HG03342 (cell line): Measurements from ENCODE around the gene CTNNA3.
"Not testable (repeated sequence)": the region's sequence is repeated elsewhere in the genome, so short reads cannot be mapped to it uniquely, and the experiment has no call there.

Source experiments
- ATAC-seq: cut with Tn5 transposase; IDR thresholded peaks from one replicate; pipeline ENCODE4 v1.9.1; 2021; ENCODE audit warnings: mild to moderate bottlenecking, moderate library complexity; ENCODE audit not compliant: unreplicated experiment

The CTNNA3 gene

DNA sequence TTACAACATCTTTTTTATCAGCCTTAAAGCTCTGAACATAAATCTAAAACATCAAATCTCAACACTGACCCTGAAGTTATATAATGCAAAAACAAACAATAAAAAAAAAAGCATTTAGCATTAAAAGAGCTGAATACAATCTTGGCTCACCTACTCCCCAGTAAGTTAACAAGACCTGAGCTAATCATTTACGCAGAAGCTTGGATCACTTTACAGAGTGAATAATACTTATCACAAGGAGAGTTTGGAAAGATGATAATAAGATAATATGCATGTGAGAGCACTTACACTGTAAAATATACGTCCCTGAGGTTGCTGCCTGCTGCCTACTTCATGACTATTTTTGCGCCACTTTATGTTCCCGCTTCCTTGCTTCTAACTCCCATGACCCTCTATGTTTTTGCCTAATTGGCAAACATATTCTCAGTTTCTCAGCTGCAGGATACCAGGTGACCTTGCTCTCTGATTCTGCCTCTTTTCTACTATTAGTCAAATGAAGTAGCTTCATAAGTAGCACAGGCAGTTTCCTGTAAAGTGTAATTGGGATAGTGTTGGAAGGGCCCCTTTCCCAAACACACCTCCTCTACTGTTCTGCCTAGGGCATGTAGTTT is 436.6 kb downstream of the CTNNA3 start:
- no peak for ATAC-seq

DNA sequence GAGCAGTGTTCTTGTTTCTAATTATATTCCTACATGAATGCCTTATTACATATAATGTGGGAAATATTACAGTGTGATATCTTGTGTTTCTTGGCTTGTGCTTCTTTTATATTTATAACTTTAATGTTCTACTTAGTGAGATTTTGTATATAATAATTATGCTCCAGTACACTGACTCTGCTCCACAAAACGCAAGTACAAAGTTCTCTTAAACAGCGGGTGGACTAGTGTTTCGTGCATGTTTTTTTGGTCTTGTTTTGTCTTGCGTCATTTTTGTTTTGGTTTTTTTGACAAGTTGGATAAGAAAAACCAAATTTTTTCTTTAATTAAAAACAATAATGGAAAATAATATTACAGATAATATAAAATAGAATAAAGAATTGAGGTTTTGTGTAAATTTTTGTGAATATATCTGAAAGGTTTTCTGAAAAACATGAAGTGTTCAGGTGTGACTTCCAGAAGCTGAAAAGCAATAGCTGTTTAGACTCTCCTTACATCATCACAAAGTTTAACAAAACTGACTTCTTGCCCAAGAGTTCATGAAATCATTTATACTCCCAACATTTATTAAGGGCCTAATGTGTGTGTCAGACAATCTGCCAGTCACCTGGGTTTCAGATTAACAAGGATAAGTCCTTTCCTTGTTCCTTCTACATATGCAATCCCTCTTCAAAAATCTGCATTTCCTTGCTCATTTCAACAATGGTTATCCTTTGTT is 438.4 kb downstream of the CTNNA3 start:
- no peak for ATAC-seq

DNA sequence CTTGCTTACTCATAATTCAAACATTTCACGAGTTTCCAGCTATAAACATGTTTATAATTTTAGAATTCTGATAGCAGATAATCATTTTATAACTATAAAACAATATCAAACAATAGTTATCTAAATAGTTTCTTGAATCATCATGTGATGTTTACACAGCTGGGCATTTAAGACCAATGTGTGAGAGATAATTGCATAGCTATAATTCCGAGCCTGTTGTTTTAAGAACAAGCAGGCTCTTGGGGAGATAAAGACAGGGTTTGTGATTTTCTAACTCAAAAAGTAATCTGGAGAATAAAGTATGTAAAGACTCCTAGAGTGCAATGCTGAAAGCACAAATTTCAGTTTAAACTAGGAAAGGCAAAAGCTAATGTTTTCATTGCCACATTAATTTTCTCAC is 439.0 kb downstream of the CTNNA3 start:
- no peak for ATAC-seq

DNA sequence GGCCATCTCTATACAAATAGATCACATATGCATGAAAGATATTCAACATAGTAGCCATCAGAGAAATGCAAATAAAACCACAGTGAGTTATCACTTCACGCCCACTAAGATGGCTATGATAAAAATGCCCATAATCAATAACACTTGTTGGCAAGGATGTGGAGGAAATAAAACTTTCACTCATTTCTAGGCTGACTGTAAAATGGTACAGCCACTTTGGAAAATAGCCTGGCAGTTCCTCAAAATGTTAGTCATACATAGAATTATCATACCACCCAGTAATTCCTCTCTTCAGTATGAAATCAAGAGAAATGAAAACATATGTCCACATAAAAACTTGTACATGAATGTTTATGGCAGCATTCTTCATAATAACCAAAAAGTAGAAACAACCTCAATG is 445.3 kb downstream of the CTNNA3 start:
- ATAC-seq: no peak

DNA sequence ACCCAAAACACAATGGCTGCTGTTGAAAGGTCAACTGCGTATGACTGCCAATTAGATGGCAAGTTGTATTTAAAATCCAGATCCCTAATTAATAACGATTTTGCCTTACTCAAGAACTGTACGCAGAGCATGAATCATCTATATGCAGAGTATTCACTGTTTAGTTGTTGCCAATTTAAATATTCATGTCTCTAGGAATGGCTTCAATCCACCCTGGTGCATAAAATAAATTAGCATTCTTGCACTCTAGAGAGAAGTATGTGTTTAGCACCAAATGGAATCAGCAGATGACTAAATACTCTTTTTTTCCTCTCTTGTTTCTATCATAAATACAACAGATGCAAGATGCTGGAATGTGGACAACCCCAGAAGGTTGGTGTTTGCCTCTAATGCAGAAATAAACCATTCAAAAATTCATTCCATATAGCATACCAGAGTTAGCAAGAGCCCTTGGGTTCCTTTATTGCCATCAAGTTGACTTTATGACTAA is 449.9 kb downstream of the CTNNA3 start:
- no peak for ATAC-seq

DNA sequence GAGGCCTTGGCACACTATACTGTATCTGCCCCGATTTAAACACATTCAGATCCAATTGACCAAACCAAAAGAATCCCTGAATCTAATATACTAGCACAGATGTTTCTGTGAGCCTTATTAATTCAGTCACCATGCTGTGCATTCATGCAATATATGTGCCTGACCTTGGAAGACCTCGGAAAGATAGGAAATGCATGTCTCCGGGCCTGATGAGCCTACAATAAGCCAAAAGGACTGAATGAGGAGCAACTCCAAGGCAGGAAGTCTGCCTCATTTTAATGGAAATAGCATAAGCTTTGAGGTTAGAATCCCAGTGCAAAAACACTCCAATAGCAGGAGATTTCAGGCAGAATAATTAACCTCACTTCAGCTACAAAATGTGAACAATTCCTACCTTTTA is 453.5 kb downstream of the CTNNA3 start:
- no peak for ATAC-seq

DNA sequence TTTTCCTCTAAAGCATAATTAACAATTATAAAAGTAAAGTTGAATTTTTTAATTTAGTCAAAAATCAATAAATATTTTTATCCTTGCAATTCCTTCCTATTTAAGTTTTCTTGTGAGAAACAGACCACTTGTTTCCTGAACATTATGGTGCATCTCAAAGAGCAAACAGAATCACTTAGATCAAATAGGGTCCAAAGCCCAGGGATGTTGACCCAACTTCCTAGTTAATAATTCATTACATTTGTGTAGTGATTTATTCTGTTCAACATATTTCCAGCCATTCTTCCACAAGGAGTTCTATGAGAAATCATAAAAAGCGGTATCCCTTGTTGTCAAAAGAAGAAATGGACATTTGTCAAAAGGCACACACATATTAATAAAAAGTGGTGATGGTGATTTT is 454.5 kb downstream of the CTNNA3 start:
- no peak for ATAC-seq

DNA sequence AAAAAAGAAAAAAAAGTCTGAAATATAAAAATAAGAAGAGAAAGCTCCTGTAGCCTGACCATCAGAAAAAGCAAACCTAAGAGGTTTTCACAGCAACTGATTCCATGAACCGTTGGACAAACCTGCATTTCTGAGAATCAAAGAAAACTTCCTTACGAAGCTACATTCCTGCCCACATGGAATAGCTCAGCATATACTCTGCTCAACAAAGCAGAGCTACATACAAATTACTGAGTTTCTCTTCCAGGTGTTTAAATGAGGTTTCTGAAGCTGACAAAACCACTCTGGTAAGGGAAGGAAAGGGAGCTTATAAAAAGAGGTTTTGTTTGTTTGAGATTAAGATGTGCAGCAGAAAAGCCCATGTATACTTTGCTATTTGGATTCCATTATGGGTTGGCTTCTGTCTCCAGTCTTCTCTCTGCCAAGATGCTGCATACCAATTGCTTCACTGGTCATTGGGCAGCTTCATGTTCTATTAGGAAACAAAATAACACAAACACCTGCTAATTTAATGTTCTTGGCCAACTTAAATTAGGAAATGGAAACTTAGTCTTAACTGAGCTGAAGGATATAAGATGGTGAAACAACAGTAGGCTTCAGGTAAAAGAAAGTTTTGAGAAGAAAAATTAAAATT is 456.0 kb downstream of the CTNNA3 start:
- ATAC-seq: no peak

DNA sequence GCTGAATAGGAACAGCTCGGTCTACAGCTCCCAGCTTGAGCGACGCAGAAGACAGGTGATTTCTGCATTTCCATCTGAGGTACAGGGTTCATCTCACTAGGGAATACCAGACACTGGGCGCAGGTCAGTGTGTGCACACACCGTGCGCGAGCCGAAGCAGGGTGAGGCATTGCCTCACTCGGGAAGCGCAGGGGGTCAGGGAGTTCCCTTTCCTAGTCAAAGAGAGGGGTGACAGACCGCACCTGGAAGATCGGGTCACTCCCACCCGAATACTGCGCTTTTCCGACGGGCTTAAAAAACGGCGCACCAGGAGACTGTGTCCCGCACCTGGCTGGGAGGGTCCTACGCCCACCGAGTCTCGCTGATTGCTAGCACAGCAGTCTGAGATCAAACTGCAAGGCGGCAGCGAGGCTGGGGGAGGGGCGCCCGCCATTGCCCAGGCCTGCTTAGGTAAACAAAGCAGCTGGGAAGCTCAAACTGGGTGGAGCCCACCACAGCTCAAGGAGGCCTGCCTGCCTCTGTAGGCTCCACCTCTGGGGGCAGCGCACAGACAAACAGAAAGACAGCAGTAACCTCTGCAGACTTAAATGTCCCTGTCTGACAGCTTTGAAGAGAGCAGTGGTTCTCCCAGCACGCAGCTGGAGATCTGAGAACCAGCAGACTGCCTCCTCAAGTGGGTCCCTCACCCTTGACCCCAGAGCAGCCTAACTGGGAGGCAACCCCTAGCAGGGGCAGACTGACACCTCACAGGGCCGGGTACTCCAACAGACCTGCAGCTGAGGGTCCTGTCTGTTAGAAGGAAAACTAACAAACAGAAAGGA is 465.1 kb downstream of the CTNNA3 start:
- not testable (repeated sequence) for ATAC-seq

DNA sequence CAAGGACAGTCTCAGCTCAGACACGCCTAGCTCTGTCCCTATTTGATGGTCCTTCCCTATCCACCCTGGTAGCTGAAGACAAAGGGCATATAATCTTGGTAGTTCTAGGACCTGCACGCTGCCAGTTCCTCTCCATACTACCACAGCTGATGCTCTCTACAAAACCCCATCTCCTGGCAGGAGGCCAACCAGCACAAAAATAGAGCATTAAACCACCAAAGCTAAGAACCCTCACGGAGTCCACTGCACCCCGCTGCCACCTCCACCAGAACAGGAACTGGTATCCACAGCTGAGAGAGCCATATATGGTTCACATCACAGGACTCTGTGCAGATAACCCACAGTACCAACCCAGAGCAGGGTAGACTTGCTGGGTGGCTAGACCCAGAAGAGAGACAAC is 470.8 kb downstream of the CTNNA3 start:
- no peak for ATAC-seq

DNA sequence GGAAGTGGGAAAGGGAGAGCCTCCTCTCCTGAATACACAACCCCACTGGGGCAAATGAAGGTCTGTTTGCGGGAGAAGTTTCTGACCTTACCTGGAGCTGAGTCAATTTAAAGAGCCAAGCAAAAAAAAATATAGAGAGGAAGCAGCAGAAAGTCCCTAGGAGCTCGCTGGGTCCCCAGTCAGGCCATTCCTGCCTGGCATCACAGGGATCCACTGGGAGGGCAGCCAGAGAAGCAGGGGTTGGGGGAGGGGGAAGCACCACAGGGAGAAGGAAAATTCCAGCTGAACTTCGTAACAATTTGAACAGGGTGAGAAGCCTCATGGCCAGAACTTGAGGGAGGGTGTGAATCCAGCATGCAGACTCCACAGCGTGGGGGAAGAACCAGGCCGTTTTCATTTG is 471.4 kb downstream of the CTNNA3 start:
- ATAC-seq: no peak

DNA sequence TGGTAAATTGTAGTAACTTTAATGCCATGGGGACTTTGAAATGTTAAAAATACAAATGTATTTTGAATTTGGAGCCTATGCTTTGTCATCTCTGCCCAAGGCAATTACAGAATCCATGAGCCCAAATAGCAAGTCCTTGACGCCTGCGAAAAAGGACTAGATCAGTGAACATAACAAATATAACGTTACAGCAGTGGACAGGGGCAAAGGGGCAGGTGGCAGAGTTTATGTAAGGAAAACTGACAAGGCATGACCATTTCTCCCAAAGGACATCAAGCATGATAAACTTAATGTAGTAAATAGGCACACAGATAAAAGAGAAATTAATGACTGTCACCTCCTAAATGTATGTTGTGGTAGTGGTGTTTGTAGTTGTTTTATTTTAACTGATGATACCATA is 473.1 kb downstream of the CTNNA3 start:
- no peak for ATAC-seq

DNA sequence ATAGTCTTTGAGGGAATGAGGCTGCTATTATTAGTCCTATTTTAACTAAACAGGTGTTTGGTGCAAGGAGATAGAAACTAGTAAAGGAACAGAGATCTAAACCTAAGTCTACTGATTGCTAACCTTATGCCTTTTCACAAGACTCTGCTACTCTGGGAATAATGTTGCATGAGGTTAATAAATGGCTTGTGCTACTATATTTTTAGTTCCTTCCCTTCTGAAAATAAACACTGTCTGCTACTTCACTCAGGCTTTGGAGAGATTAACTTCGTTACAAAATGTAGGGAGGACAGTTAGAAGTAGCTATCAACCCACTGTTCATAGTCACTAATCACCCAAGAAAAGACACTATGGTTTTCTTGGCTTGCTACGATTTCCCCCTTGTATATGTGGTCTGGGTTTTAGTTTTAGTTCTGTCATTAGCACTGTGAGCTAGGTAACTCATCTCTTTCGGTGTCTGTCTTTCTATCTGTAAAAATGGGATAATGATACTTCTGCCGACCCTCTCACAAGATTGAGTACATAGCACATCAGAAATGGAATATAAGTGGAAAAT is 474.0 kb downstream of the CTNNA3 start:
- ATAC-seq: no peak

DNA sequence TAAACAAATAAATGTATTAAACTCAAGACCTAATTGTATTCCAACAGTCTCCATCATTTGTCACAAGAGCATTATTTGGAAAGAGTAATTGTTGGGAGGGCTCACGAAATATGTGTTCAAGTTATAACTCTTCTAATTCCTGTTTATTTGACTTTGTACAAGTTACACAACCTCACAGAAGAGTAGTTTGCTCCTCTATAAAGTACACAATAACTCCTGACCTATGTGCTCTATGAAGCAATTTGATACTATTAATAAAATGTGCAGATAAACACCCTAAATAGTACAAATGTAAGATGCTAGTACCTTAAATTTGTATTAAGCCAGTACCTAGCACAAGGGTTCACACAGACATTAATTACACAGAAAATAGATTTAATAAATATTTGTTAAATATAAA is 484.3 kb downstream of the CTNNA3 start:
- no peak for ATAC-seq

DNA sequence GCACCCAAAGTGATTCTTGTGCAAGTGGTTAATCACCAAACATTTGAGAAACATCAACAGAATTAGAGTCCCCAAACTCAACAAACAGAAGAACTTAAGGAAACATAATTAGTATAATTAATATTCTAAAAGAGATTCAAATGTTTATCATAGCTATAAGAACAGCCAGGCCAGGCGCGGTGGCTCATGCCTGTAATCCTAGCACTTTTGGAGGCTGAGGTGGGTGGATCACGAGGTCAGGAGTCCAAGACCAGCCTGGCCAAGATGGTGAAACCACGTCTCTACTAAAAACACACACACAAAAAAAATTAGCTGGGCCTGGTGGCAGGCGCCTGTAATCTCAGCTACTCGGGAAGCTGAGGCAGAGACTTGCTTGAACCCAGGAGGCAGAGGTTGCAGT is 488.1 kb downstream of the CTNNA3 start:
- ATAC-seq: not testable (repeated sequence)

DNA sequence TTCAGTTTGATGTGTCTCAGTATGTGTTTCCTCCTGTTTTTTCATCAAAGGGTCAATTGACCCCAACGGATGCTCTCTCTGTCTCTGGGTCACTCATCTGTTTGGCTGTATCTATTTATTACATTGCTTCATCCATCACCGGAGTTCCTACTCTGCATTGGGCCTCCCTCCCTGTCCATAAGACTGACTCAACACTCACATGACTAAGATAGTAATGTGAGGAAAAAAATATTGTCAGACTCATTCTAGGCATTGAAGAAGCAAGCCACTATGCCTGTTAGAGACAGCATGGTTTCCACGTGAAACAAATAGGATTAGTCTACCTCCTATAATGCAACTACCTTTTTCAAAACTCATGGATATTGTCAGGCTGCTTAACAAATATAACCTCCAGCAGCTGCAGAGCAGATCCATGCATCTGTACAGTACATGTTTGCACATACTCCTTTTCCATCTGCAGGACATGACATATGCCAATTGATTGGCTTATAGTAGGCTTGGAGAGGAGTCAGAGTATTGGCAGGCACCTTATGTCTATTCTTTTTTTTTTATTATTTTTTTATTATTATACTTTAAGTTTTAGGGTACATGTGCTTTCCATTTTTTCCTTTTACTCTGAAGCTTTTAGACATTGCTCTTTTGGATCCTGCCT is 495.0 kb downstream of the CTNNA3 start:
- ATAC-seq: no peak

DNA sequence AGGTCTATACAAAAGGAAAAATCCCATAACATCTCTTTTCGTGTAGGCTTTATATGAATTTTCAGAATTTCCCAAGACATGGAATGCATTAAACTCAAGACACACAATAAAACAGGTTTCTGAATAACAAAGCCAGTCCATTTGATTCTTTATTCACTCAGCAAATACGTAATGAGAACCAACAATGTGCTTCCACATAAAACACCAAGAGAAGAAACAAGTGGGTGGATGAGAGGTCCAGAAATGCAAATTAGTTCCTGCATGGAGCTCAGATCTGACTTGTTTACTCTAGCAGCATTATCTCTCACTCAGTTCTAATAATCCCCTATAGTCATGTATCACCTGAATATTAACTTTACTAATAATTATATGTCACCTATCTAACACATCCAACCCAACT is 520.6 kb downstream of the CTNNA3 start:
- no peak for ATAC-seq

DNA sequence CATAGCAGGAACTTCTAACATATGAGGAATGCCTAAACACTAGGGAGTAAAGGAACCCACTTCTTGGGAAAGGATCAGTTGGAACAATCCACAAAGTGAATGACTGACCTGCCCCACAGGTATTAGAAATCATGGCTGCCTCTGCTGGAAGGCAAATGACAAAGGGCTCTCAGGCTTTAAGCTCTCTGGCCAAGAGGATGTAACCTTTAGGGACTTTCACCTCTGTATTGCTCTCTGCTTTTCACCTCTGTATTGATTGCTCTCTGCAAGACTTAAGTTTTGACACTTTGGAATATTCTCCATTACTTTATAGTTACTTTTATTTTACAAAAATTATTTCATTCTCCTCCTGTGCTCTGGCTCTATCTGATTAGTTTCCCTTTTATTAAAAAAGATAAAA is 522.2 kb downstream of the CTNNA3 start:
- no peak for ATAC-seq

DNA sequence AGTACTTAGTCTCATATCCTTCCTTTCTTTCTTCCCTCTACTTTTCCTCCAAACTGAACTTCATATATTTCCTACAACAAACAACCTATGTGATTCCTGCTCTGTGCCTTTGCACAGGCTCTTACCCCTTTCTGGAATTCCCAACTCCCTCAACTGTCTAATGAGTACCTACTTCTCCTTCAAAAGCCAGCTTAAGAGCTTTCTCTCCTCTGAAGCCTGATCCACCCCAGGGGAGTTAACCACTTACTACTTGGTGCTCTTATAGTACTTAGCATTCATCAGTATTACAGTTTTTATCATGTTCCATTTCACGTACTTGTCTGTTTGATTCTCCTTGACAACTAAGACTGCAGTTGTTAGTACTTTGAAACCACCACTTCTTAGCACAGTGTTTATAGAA is 524.0 kb downstream of the CTNNA3 start:
- ATAC-seq: no peak

DNA sequence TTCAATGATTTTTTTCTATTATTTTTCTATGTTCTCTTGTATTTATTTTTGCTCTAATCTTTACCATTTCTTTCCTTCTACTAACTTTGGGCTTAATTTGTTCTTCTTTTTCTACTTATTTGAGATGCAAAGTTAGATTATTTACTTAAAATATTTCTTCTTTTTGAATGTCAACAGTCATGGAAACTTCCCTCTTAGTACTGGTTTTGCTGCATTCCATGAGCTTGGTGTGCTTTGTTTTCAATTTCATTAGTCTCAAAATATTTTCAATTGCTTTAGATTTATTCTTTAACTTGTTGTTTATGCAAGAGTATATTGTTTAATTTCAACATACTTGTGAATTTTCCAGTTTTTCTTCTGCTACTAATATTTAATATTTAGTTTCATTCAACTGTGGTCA is 539.8 kb downstream of the CTNNA3 start:
- no peak for ATAC-seq

DNA sequence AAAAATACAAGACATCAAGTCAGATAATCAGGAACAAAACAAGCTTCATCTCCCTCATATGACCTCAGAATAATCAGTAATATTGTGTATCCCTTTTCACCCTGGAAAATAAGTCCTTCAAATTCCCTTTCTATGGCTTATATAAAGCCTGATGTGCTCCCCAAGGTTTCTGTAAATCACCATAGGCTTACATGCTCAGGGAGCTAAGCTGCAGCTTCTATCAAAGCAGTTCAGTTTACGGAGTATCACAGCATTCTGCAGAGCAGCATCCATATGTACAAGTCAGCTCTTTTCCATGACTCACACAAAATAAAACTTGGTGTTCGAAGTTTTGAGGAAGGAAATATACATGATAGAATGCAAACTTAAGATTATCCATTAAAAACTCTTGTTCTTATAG is 544.5 kb downstream of the CTNNA3 start:
- no peak for ATAC-seq
